Brain microvascular endothelial cell (primary cell): ENCODE results near the gene GRWD1.

ENCODE experiments used
- DNase-seq: peaks from one replicate; pipeline ENCODE4 v3.0.0-alpha.2; 2020
- H3K27ac ChIP-seq: fragments of 250-450 bp; sonication (Bioruptor Pico); 2 replicates; pipeline ENCODE4 v1.5.1; 2020; ENCODE audit warnings: mild to moderate bottlenecking, moderate library complexity
- H3K27me3 ChIP-seq: fragments of 250-450 bp; sonication (Bioruptor Pico); replicated peaks from 2 replicates; pipeline ENCODE4 v1.5.1; 2020; ENCODE audit warnings: mild to moderate bottlenecking
- H3K36me3 ChIP-seq: fragments of 250-450 bp; sonication (Bioruptor Pico); replicated peaks from 2 replicates; pipeline ENCODE4 v1.5.1; 2020; ENCODE audit warnings: mild to moderate bottlenecking
- H3K4me3 ChIP-seq: 2 replicates; pipeline ENCODE4 v1.5.1; 2011; ENCODE audit warnings: low read depth, mild to moderate bottlenecking, control low read depth, low read length, moderate library complexity
- CTCF ChIP-seq: IDR thresholded peaks from 2 replicates; pipeline ENCODE4 v1.5.1; 2011; ENCODE audit warnings: low read depth, mild to moderate bottlenecking, moderate library complexity, low read length, control low read depth, inconsistent platforms; ENCODE audit errors: missing control alignments
- in situ Hi-C: cut with HindIII; loops from 2 replicates; pipeline ENCODE4 v1.10.0; 2017; ENCODE audit warnings: low sequenced_read_pairs, low pct_ligation_motif_present

The GRWD1 gene

GRCh38 chr19:48450441-48450840 lies 4.7 kb downstream of the GRWD1 start:
- Histone ChIP-seq H3K27me3 (no peaks in the 10 kb centered on the region), H3K36me3 (peaks cover 70% of the 10 kb centered on the region), H3K4me3 (no peak overlapping the region), H3K27ac (no peak overlapping the region)
- no peak for DNase-seq
- in situ Hi-C loops, result no loop called here
- TF ChIP-seq CTCF, result no peak

- in situ Hi-C loops, result no loop called here
- no peak for TF ChIP-seq CTCF
- H3K36me3 ChIP-seq, result peaks cover 74% of the 10 kb centered on the region
Measured at GRCh38 chr19:48450863-48451262, 5.1 kb downstream of the GRWD1 start.

GRCh38 chr19:48451624-48452023 lies 5.8 kb downstream of the GRWD1 start:
- no peaks in the 10 kb centered on the region for H3K27me3 ChIP-seq
- no peak for DNase-seq
- H3K36me3 ChIP-seq, result peaks cover 80% of the 10 kb centered on the region
- no peak overlapping the region for H3K27ac ChIP-seq
- H3K4me3 ChIP-seq, result no peak overlapping the region
- in situ Hi-C loops, result no loop called here
- TF ChIP-seq CTCF, result no peak

More at GRCh38 chr19:48450863-48451262, 5.1 kb downstream of the GRWD1 start:
- Histone ChIP-seq H3K4me3 (no peak overlapping the region), H3K27me3 (no peaks in the 10 kb centered on the region), H3K27ac (no peak overlapping the region)
- DNase-seq, result no peak

- no peak for TF ChIP-seq CTCF
- no peak for DNase-seq
- no peak overlapping the region for H3K27ac ChIP-seq
- H3K27me3 ChIP-seq, result no peaks in the 10 kb centered on the region
- in situ Hi-C loops, result no loop called here
- H3K4me3 ChIP-seq, result no peak overlapping the region
- H3K36me3 ChIP-seq, result peaks cover 81% of the 10 kb centered on the region
Measured at GRCh38 chr19:48452289-48453190, 6.8 kb downstream of the GRWD1 start.

- Histone ChIP-seq H3K36me3 (peaks cover 69% of the 10 kb centered on the region), H3K27me3 (no peaks in the 10 kb centered on the region), H3K27ac (no peak overlapping the region), H3K4me3 (no peak overlapping the region)
- TF ChIP-seq CTCF, result no peak
- in situ Hi-C loops, result no loop called here
- DNase-seq, result no peak
Measured at GRCh38 chr19:48454150-48454730, 8.5 kb downstream of the GRWD1 start.
